Left ventricle myocardium inferior (tissue), 1 donor: Measurements from ENCODE around the gene SQOR. TPM values are rescaled to one million over a fixed set of nuclear protein-coding genes. Genes with fewer than 3 reads are reported as not detected.

Experiments
- DNase-seq: peaks from one replicate; pipeline ENCODE4 v3.0.0-alpha.2; 2020
- H3K27ac ChIP-seq: fragments of 200-600 bp; replicated peaks from 2 replicates; pipeline ENCODE4 v1.8.0; 2021
- H3K27me3 ChIP-seq: fragments of 200-600 bp; 2 replicates; pipeline ENCODE4 v1.8.0; 2021; ENCODE audit warnings: low read depth
- H3K36me3 ChIP-seq: fragments of 200-600 bp; 2 replicates; pipeline ENCODE4 v1.8.0; 2021
- H3K4me1 ChIP-seq: fragments of 200-600 bp; 2 replicates; pipeline ENCODE4 v1.8.0; 2021
- H3K4me3 ChIP-seq: fragments of 200-600 bp; 2 replicates; pipeline ENCODE4 v1.8.0; 2021; ENCODE audit warnings: mild to moderate bottlenecking, moderate library complexity
- H3K9me3 ChIP-seq: fragments of 200-600 bp; replicated peaks from 2 replicates; pipeline ENCODE4 v1.8.0; 2021
- CTCF ChIP-seq: fragments of 200-600 bp; IDR thresholded peaks from 2 replicates; pipeline ENCODE4 v1.8.0; 2021; ENCODE audit warnings: antibody characterized with exemption, mild to moderate bottlenecking, borderline replicate concordance
- intact Hi-C: fragments of 100-400 bp; cut with micrococcal nuclease; formaldehyde crosslinking; loops from one replicate; pipeline ENCODE4 v1.11.0; 2022
- total RNA-seq: library from RNA; stranded (reverse); fragmentation: NEBNext Ultra II Directional; extraction: Animal tissue kit (Norgen Biotek cat#: 25700); gene quantifications from one replicate; pipeline ENCODE4 v1.2.1, GENCODE V29; 2021
- donor health status: DM: no; HTN: yes; CAD: no; lungs with severe emphysema.

The SQOR gene
- total RNA-seq, 1 donor from 2014 or later = 16.5 TPM

GRCh38 chr15:45653702-45654424 is 19.0 kb downstream of the SQOR start:
- no peak for TF ChIP-seq CTCF
- no peaks in the 10 kb centered on the region for H3K36me3 ChIP-seq
- H3K9me3 ChIP-seq = no peaks in the 10 kb centered on the region
- H3K27ac ChIP-seq = no peak overlapping the region
- no peak overlapping the region for H3K4me3 ChIP-seq
- H3K27me3 ChIP-seq = no peaks in the 10 kb centered on the region
- DNase-seq = no peak
- intact Hi-C loops = no loop called here
- H3K4me1 ChIP-seq = peaks cover 43% of the 10 kb centered on the region

- H3K27ac ChIP-seq = no peak overlapping the region
- no peak for TF ChIP-seq CTCF
- H3K4me1 ChIP-seq = peaks cover 39% of the 10 kb centered on the region
Observed at GRCh38 chr15:45654749-45655148, 19.9 kb downstream of the SQOR start.

GRCh38 chr15:45657254-45657653 is 22.4 kb downstream of the SQOR start:
- Histone ChIP-seq H3K27me3 (no peaks in the 10 kb centered on the region), H3K4me3 (no peak overlapping the region), H3K27ac (no peak overlapping the region), H3K36me3 (peaks cover 9% of the 10 kb centered on the region), H3K9me3 (no peaks in the 10 kb centered on the region), H3K4me1 (peaks cover 45% of the 10 kb centered on the region)
- intact Hi-C loops = no loop called here
- no peak for DNase-seq
- TF ChIP-seq CTCF = no peak

More at GRCh38 chr15:45654749-45655148, 19.9 kb downstream of the SQOR start:
- Histone ChIP-seq H3K36me3 (no peaks in the 10 kb centered on the region), H3K4me3 (no peak overlapping the region), H3K27me3 (no peaks in the 10 kb centered on the region), H3K9me3 (no peaks in the 10 kb centered on the region)
- DNase-seq = no peak
- intact Hi-C loops = no loop called here

DNA sequence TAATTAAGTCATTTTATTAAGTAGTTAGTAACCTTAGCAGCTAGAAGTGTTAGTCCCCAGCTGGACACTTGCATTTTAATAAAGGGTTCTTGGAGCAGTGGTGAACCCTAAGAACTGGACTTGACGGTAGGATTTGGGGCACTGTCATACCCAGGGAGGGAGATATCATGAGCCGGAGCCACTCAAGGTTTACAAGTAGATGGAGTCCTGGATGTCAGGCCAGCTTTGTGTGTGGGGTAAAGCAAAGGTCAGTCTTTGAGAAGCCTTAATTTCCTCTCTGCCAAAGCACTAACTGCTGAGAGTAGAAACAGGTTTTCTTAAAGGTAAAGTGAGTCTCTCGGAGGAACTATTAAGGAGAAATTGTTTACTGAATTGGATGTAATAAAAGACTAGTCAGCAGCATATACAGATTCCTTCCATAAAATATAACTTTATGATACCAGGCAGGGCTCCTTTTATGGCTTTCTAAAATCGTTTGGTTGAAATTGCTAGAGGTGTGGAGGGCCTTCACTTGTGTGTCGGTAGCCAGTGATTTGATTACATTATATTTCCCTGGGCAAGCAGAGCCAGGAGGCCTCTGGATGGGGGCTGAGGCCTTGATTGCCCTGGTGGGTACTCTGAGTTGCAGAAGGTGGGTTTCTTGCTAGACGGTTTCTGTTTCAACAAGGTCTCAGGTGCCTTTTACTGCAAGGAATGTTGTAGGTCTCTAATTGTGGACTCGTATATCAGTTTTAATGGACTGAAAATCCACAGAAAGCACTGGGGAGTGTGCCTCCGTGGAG is 23.1 kb downstream of the SQOR start:
- no peak for TF ChIP-seq CTCF
- H3K4me3 ChIP-seq = no peak overlapping the region
- peaks cover 16% of the 10 kb centered on the region for H3K36me3 ChIP-seq
- DNase-seq = no peak
- H3K27ac ChIP-seq = no peak overlapping the region
- intact Hi-C loops = no loop called here
- H3K27me3 ChIP-seq = no peaks in the 10 kb centered on the region
- no peaks in the 10 kb centered on the region for H3K9me3 ChIP-seq
- H3K4me1 ChIP-seq = peaks cover 42% of the 10 kb centered on the region

- H3K9me3 ChIP-seq = no peaks in the 10 kb centered on the region
- peaks cover 32% of the 10 kb centered on the region for H3K4me1 ChIP-seq
- no peaks in the 10 kb centered on the region for H3K27me3 ChIP-seq
- intact Hi-C loops = no loop called here
- no peak for TF ChIP-seq CTCF
- no peak for DNase-seq
- peaks cover 30% of the 10 kb centered on the region for H3K36me3 ChIP-seq
- H3K27ac ChIP-seq = no peak overlapping the region
- H3K4me3 ChIP-seq = no peak overlapping the region
Observed at GRCh38 chr15:45660231-45660979, 25.6 kb downstream of the SQOR start.
